Measurements from ENCODE around the gene SAAL1. TPM values are rescaled to one million over a fixed set of nuclear protein-coding genes. Genes with fewer than 3 reads are reported as not detected.
A peak's percentile ranks its signal among the peaks of the same experiment; 100 is the strongest.

SAAL1 gene
- total RNA-seq, 8 experiments from 2014 or later, result 7.5 to 36.2 (median 27.3) TPM

GRCh38 chr11:18071098-18071705 is 34.7 kb downstream of the SAAL1 start:
- H3K27ac ChIP-seq, result no peak overlapping the region
- H3K4me3 ChIP-seq, result no peak overlapping the region
- peak in 1 of 8 experiments; percentile 67 for ATAC-seq (replicated peaks in 6 of 8)
- WGBS, 10 experiments, result 31 to 100% (median 80%) methylated on average over 1 to 4 of the region's 4 CpGs; no CpG with 5 or more reads in 1 of the 10 experiments
- in situ Hi-C loops (cut with MboI; ENCODE audit: low pct_unique_long_range_greater_than_20kb in 2 of 9, low sequenced_read_pairs in 9 of 9, unreplicated experiment in 9 of 9), result no loop called here
- no peaks in the 10 kb centered on the region for H3K4me1 ChIP-seq (replicated peaks in 1 of 2)

- ATAC-seq (replicated peaks in 6 of 8), result no peak
- Histone ChIP-seq H3K4me3 (no peak overlapping the region), H3K4me1 (replicated peaks in 1 of 2) (no peaks in the 10 kb centered on the region), H3K27ac (no peak overlapping the region)
- in situ Hi-C loops (cut with MboI; ENCODE audit: low pct_unique_long_range_greater_than_20kb in 2 of 9, low sequenced_read_pairs in 9 of 9, unreplicated experiment in 9 of 9), result no loop called here
- WGBS, 10 experiments, result 40 to 100% (median 79%) methylated on average over 1 to 2 of the region's 2 CpGs; no CpG with 5 or more reads in 3 of the 10 experiments
Measured at GRCh38 chr11:18067372-18067771, 38.5 kb downstream of the SAAL1 start.

GRCh38 chr11:18066626-18067025 is 39.3 kb downstream of the SAAL1 start:
- in situ Hi-C loops (cut with MboI; ENCODE audit: low pct_unique_long_range_greater_than_20kb in 2 of 9, low sequenced_read_pairs in 9 of 9, unreplicated experiment in 9 of 9), result no loop called here
- Histone ChIP-seq H3K4me1 (replicated peaks in 1 of 2) (no peaks in the 10 kb centered on the region), H3K4me3 (no peak overlapping the region), H3K27ac (no peak overlapping the region)
- WGBS, 10 experiments, result 29 to 100% (median 86%) methylated on average over 1 to 2 of the region's 2 CpGs; no CpG with 5 or more reads in 2 of the 10 experiments
- no peak for ATAC-seq (replicated peaks in 6 of 8)

GRCh38 chr11:18065572-18065971 is 40.3 kb downstream of the SAAL1 start:
- Histone ChIP-seq H3K4me3 (no peak overlapping the region), H3K27ac (no peak overlapping the region), H3K4me1 (replicated peaks in 1 of 2) (no peaks in the 10 kb centered on the region)
- no peak for ATAC-seq (replicated peaks in 6 of 8)
- in situ Hi-C loops (cut with MboI; ENCODE audit: low pct_unique_long_range_greater_than_20kb in 2 of 9, low sequenced_read_pairs in 9 of 9, unreplicated experiment in 9 of 9), result no loop called here
- WGBS, 10 experiments, result 71 to 100% (median 89%) methylated on average over 1 to 7 of the region's 8 CpGs; no CpG with 5 or more reads in 4 of the 10 experiments

GRCh38 chr11:18064450-18065054 is 41.3 kb downstream of the SAAL1 start:
- 62 to 89% (median 83%) methylated on average over 4 to 7 of the region's 7 CpGs; no CpG with 5 or more reads in 1 of the 10 experiments for WGBS, 10 experiments
- in situ Hi-C loops (cut with MboI; ENCODE audit: low pct_unique_long_range_greater_than_20kb in 2 of 9, low sequenced_read_pairs in 9 of 9, unreplicated experiment in 9 of 9), result no loop called here
- no peak overlapping the region for H3K4me3 ChIP-seq
- H3K27ac ChIP-seq, result no peak overlapping the region
- H3K4me1 ChIP-seq (replicated peaks in 1 of 2), result no peaks in the 10 kb centered on the region
- ATAC-seq (replicated peaks in 6 of 8), result peak in 1 of 8 experiments; percentile 62

GRCh38 chr11:18063862-18064434 is 41.9 kb downstream of the SAAL1 start:
- H3K27ac ChIP-seq, result no peak overlapping the region
- ATAC-seq (replicated peaks in 6 of 8), result no peak
- 70 to 100% (median 100%) methylated on average over 1 to 4 of the region's 4 CpGs for WGBS, 10 experiments

GRCh38 chr11:18063125-18063524 is 42.8 kb downstream of the SAAL1 start:
- Histone ChIP-seq H3K27ac (no peak overlapping the region), H3K4me3 (no peak overlapping the region), H3K4me1 (replicated peaks in 1 of 2) (no peaks in the 10 kb centered on the region)
- in situ Hi-C loops (cut with MboI; ENCODE audit: low pct_unique_long_range_greater_than_20kb in 2 of 9, low sequenced_read_pairs in 9 of 9, unreplicated experiment in 9 of 9), result no loop called here
- 0 to 80% (median 66%) methylated on average over 1 to 5 of the region's 5 CpGs for WGBS, 10 experiments
- peak in 2 of 8 experiments; percentile 57 to 88 for ATAC-seq (replicated peaks in 6 of 8)

More at GRCh38 chr11:18063862-18064434, 41.9 kb downstream of the SAAL1 start:
- Histone ChIP-seq H3K4me1 (replicated peaks in 1 of 2) (no peaks in the 10 kb centered on the region), H3K4me3 (no peak overlapping the region)
- in situ Hi-C loops (cut with MboI; ENCODE audit: low pct_unique_long_range_greater_than_20kb in 2 of 9, low sequenced_read_pairs in 9 of 9, unreplicated experiment in 9 of 9), result no loop called here

- ATAC-seq (replicated peaks in 6 of 8), result no peak
- no peak overlapping the region for H3K4me3 ChIP-seq
- H3K4me1 ChIP-seq (replicated peaks in 1 of 2), result no peaks in the 10 kb centered on the region
- 0 to 100% (median 91%) methylated on average over 1 to 2 of the region's 2 CpGs; no CpG with 5 or more reads in 5 of the 10 experiments for WGBS, 10 experiments
- in situ Hi-C loops (cut with MboI; ENCODE audit: low pct_unique_long_range_greater_than_20kb in 2 of 9, low sequenced_read_pairs in 9 of 9, unreplicated experiment in 9 of 9), result no loop called here
- H3K27ac ChIP-seq, result no peak overlapping the region
Measured at GRCh38 chr11:18061351-18061750, 44.5 kb downstream of the SAAL1 start.

- no peak overlapping the region for H3K4me3 ChIP-seq
- H3K4me1 ChIP-seq (replicated peaks in 1 of 2), result no peaks in the 10 kb centered on the region
- in situ Hi-C loops (cut with MboI; ENCODE audit: low pct_unique_long_range_greater_than_20kb in 2 of 9, low sequenced_read_pairs in 9 of 9, unreplicated experiment in 9 of 9), result no loop called here
- H3K27ac ChIP-seq, result no peak overlapping the region
- WGBS, 10 experiments, result 40 to 86% (median 57%) methylated on average over 1 of the region's 1 CpG; no CpG with 5 or more reads in 7 of the 10 experiments
- ATAC-seq (replicated peaks in 6 of 8), result no peak
Measured at GRCh38 chr11:18056561-18057181, 49.2 kb downstream of the SAAL1 start.

GRCh38 chr11:18054511-18055103 is 51.3 kb downstream of the SAAL1 start:
- 76 to 100% (median 83%) methylated on average over 4 to 10 of the region's 10 CpGs for WGBS, 10 experiments
- Histone ChIP-seq H3K4me1 (replicated peaks in 1 of 2) (no peaks in the 10 kb centered on the region), H3K4me3 (no peak overlapping the region), H3K27ac (no peak overlapping the region)
- in situ Hi-C loops (cut with MboI; ENCODE audit: low pct_unique_long_range_greater_than_20kb in 2 of 9, low sequenced_read_pairs in 9 of 9, unreplicated experiment in 9 of 9), result no loop called here
- no peak for ATAC-seq (replicated peaks in 6 of 8)

GRCh38 chr11:18050848-18051247 is 55.0 kb downstream of the SAAL1 start:
- 68 to 100% (median 91%) methylated on average over 1 to 2 of the region's 2 CpGs for WGBS, 10 experiments

GRCh38 chr11:18046116-18046777 is 59.6 kb downstream of the SAAL1 start, which contains the start of gene TPH1:
TSS of gene TPH1 (minus strand) at chr11:18046269. CDS start at chr11:18040762, 5,507 bp downstream.
- H3K27ac ChIP-seq, result no peak within 1 kb of the TSS
- no peak within 1 kb of the TSS for H3K4me3 ChIP-seq
- ATAC-seq (replicated peaks in 6 of 8), result peak; percentile 56 to 99 (median 80)
- H3K4me1 ChIP-seq (replicated peaks in 1 of 2), result no peaks in the 10 kb centered on the region
- WGBS, 10 experiments, result 8 to 44% (median 19%) methylated on average over 1 to 5 of the region's 36 CpGs; no CpG with 5 or more reads in 4 of the 10 experiments
- in situ Hi-C loops (cut with MboI; ENCODE audit: low pct_unique_long_range_greater_than_20kb in 2 of 9, low sequenced_read_pairs in 9 of 9, unreplicated experiment in 9 of 9), result no loop called here

More at GRCh38 chr11:18050848-18051247, 55.0 kb downstream of the SAAL1 start:
- H3K4me1 ChIP-seq (replicated peaks in 1 of 2), result no peaks in the 10 kb centered on the region
- no peak overlapping the region for H3K4me3 ChIP-seq
- no peak overlapping the region for H3K27ac ChIP-seq
- in situ Hi-C loops (cut with MboI; ENCODE audit: low pct_unique_long_range_greater_than_20kb in 2 of 9, low sequenced_read_pairs in 9 of 9, unreplicated experiment in 9 of 9), result no loop called here
- no peak for ATAC-seq (replicated peaks in 6 of 8)

Measured in motor neuron (in vitro differentiated cells).